Left cardiac atrium (tissue), 4 donors: ENCODE results near the gene ULBP2. TPM values are rescaled to one million over a fixed set of nuclear protein-coding genes. Genes with fewer than 3 reads are reported as not detected.
"Not testable (repeated sequence)": the region's sequence is repeated elsewhere in the genome, so short reads cannot be mapped to it uniquely, and the experiment has no call there.

Experiments used
- ATAC-seq, 2 donors: fragments of 200-7000 bp; cut with Tn5 transposase; one replicate each; pipeline ENCODE4 v1.9.1; 2020; ENCODE audit warnings: mild to moderate bottlenecking in 2 of 2, moderate library complexity in 2 of 2
- DNase-seq: peaks from one replicate; pipeline ENCODE4 v3.0.0-alpha.2; 2020
- intact Hi-C, 2 donors: fragments of 100-400 bp; cut with DNase I; formaldehyde crosslinking; loops; one replicate each; pipeline versions ENCODE4 v1.14.1 to v1.15.1; 2022 to 2023
- total RNA-seq, 2 donors: library from RNA; stranded (reverse); fragmentation: NEBNext Ultra II Directional; extraction: Animal tissue kit (Norgen Biotek cat#: 25700); gene quantifications; one replicate each; pipeline ENCODE4 v1.2.1, GENCODE V29; 2021
- donor health status: DM: no; HTN: yes; CAD: no.
- donor health status: DM: no; HTN: yes; CAD: no; lungs with severe emphysema.
- donor health status: DM: yes; HTN: yes; CAD: no.
- donor health status: Dilated cardiomyopathy.

The ULBP2 gene
- total RNA-seq, 2 donors from 2014 or later, result 0.71 to 1.1 TPM

DNA sequence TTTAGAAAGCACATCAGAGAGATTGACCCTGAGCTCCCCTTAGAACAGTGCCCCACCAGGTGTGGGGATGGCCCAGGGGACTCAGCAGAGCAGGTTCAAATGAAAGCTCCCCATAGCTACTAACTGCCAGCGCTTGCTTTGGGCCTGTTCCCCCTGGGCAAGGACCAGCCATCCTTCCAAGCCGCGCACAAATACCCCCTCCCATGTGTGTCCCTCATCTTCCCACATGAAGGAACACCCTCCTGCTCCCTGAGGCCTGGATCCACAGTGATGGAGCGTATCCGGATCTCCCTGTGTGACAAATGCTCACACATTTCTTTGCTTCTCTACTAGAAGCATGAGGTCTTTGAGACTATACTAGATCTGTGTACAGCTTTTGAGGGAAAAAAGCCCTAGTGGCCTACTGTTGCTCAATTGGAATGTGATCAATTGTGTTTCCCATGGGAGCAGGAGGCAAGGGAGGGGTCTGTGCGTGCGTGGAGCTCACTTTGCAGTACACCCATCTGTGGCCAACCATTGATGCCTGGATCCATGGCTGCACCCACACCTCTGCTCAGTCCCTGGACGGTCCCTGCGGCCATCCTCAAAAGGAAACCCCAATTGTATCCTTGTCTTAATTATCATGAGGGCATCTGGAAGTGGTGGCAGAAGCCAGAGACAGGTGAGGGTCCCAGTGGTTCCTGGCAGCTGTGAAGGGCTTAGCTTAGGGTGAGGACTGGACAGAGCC is 17.4 kb upstream of the ULBP2 start:
- intact Hi-C loops, result loop anchor here in 1 of 2 donors (5.0 kb wide), 1 partner anchor 92 kb away; no protein-coding TSS in a partner anchor
- no peak for DNase-seq
- no peak for ATAC-seq

- DNase-seq, result no peak
- ATAC-seq, result no peak
- intact Hi-C loops, result loop anchor here in 1 of 2 donors (5.0 kb wide), 1 partner anchor 93 kb away; no protein-coding TSS in a partner anchor
Observed at GRCh38 chr6:149924933-149925252, 16.9 kb upstream of the ULBP2 start.

GRCh38 chr6:149925253-149925973 is 16.4 kb upstream of the ULBP2 start:
- intact Hi-C loops, result no loop called here
- DNase-seq (peak; percentile 50), ATAC-seq (peak; percentile 20 to 33)

GRCh38 chr6:149925974-149926777 is 15.6 kb upstream of the ULBP2 start:
- ATAC-seq (peak; percentile 90 to 91), DNase-seq (peak; percentile 92)
- intact Hi-C loops, result loop anchor here in 1 of 2 donors (1.0 kb wide), 1 partner anchor 92 kb away; no protein-coding TSS in a partner anchor

GRCh38 chr6:149927025-149927424 is 14.8 kb upstream of the ULBP2 start:
- ATAC-seq, intact Hi-C loops, DNase-seq: not testable (repeated sequence)

DNA sequence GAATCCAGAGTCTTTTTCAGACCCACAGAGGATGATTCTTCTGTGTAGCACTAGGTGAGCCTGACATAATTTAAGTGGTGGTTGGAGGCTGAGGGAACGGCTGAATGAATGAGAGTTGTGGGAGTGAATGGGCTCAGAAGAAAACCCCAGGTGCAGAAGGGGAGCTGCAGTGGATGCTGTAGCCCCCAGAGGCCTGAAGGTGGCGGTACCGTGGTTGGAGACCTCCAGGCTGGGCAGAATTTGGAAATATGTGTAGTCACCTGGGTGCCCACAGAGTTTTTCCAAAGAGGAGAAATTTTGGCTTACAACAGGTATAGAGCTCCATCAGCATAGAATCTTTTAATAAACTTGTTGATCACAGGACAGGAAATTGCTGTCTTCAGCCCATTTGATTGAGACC is 12.4 kb upstream of the ULBP2 start:
- no peak for DNase-seq
- intact Hi-C loops, result no loop called here
- no peak for ATAC-seq

GRCh38 chr6:149931501-149931900 is 10.3 kb upstream of the ULBP2 start:
- intact Hi-C loops, result no loop called here
- ATAC-seq (no peak), DNase-seq (no peak)

DNA sequence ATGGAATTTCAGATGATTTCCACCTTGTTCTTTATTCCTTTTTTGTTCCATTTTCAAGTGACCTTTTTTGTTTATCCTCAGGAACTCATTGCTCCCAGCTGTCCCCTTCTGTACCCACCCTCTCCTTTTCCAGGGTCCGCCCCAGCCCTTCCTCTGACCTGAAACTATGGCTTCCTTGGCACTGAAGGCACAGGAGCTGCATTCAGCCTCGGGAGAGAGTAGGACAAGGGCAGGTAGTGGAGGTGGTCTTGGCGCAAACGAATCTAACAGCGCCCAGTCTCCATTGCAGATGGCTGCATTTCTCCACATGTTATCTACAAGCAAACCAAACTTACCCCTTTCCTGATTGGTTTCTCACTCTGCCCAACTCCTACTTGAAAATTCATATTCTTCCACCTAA is 8.8 kb upstream of the ULBP2 start:
- ATAC-seq, result no peak
- no peak for DNase-seq
- intact Hi-C loops, result no loop called here

DNA sequence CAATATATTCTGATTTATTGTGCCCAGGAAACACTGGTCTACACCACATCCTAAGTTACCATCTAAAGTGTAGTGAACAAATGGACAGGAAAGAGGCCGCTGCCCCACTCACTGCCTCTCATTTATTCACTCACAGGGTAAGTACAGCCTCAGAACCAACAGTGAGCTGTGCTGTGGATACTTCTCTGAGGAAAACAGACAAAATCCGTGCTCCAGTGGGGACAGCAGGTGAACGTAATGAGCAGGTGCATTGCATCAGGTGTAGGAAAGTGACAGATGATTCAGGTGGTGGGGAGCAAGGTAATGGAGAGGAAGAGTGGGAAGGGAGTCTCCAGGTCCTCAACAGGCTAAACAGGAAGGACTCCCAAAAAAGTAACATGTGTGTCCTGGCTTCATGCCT is 8.4 kb upstream of the ULBP2 start:
- intact Hi-C loops, result no loop called here

GRCh38 chr6:149934249-149935156 is 7.3 kb upstream of the ULBP2 start:
- ATAC-seq (peak; percentile 63 to 69), DNase-seq (peak; percentile 54)
- intact Hi-C loops, result loop anchor here (1.0 to 5.0 kb wide), 2 partner anchors 82 to 83 kb away; no protein-coding TSS in a partner anchor

More for the DNA sequence above, 8.4 kb upstream of the ULBP2 start:
- DNase-seq (no peak), ATAC-seq (no peak)

DNA sequence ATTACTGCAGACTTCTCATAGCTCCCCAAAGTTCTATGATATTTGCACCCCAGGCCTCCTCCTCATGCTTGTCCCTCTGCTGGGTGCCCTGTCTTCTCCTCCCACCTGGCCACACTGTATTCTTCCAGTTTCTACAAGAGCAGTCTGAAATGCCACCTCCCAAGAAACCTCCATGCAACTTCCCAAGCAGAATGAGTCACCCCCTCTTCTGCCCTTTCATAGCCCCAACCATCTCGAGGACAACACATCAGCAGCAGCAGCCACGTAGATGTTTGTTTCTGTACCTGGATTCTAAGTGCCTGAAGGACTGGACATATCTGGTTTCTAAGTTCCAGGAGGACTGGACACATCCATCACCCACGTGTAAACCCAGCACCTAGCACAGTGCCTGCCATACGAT is 6.6 kb upstream of the ULBP2 start:
- intact Hi-C loops, result loop anchor here in 1 of 2 donors (5.0 kb wide), 1 partner anchor 82 kb away; no protein-coding TSS in a partner anchor
- ATAC-seq, result no peak
- no peak for DNase-seq

DNA sequence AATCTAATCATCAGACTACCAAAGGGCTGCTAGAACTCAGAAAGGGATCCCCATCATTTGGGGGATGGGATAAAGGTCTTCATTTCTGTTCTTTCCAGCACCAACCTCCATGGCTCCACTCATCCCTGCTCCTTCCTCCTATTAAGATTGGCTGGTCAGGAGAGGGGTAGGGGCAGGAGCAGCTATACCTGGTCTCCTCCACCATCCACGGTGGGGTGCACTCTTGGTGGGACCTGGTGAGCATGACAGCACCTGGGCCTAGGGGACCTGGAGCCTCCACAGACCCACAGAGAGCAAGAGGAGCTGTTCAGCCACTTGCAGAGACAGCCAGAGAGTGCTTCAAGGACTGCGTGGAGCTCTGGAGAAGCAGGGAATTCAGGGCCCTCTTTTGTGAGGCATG is 6.1 kb upstream of the ULBP2 start:
- DNase-seq (no peak), ATAC-seq (no peak)
- intact Hi-C loops, result loop anchor here in 1 of 2 donors (5.0 kb wide), 1 partner anchor 82 kb away; no protein-coding TSS in a partner anchor

- intact Hi-C loops, result loop anchor here in 1 of 2 donors (5.0 kb wide), 1 partner anchor 81 kb away; no protein-coding TSS in a partner anchor
- no peak for DNase-seq
- ATAC-seq, result no peak
Observed at GRCh38 chr6:149936743-149937142, 5.1 kb upstream of the ULBP2 start.

- intact Hi-C loops, result loop anchor here in 1 of 2 donors (5.0 kb wide), 1 partner anchor 79 kb away; no protein-coding TSS in a partner anchor
- not testable (repeated sequence) for ATAC-seq, DNase-seq
Observed at GRCh38 chr6:149938013-149938570, 3.7 kb upstream of the ULBP2 start.

DNA sequence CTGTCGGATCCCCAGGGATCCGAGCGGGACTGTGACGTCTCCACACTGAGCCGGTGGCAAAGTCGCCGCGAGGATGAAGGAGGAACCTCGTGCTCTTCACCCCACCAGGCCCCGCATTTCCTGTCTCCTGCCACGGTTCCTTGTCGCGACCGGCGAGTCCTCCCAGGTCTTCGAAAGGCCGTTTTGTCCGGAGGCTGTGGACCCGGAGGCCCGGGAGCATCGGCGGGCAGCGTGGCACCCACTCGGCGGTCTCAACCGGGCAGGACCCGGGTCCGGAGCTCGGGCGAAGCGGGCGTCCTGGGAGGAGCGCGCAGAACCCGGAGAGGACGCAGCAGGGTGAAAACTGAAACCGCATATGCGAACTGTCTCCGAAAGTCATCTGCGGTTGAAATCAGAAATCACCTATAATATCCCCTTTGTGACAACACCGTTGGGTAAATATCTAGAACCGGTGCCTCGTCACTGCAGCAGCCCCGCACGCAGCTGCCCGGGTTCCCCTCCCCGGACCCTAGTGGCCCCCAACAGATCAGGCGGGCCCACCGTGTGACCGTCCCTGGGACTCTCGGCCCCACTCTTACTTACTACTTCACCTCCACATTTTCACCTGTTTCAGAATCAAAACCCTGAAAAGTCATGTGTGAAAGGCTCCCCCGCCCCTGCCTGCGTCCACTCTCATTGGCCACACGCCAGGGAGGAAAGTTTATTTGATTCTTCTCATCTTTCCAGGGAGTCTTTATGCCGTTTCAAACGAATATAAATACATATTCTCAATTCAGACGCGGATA is 3.1 kb upstream of the ULBP2 start:
- intact Hi-C loops, result loop anchor here in 1 of 2 donors (5.0 kb wide), 1 partner anchor 79 kb away; no protein-coding TSS in a partner anchor
- no peak for DNase-seq
- ATAC-seq, result no peak

- DNase-seq, result no peak
- intact Hi-C loops, result loop anchor here in 1 of 2 donors (5.0 kb wide), 1 partner anchor 78 kb away; no protein-coding TSS in a partner anchor
- no peak for ATAC-seq
Observed at GRCh38 chr6:149939356-149939648, 2.5 kb upstream of the ULBP2 start.
